HG02571 (cell line): ENCODE results near the gene P2RY10.
"Not testable (repeated sequence)": the region's sequence is repeated elsewhere in the genome, so short reads cannot be mapped to it uniquely, and the experiment has no call there.

Experiments
- ATAC-seq: cut with Tn5 transposase; IDR thresholded peaks from one replicate; pipeline ENCODE4 v1.9.1; 2021; ENCODE audit warnings: mild to moderate bottlenecking, moderate library complexity; ENCODE audit not compliant: unreplicated experiment

P2RY10 gene

GRCh38 chrX:78945186-78945912 is at the start of gene P2RY10:
Gene P2RY10, plus strand, starts transcription at chrX:78945391. Its CDS starts 15,130 bp downstream, at chrX:78960521.
- ATAC-seq, result peak; percentile 77

- ATAC-seq, result no peak
Measured at GRCh38 chrX:78922754-78923153, 22.4 kb upstream of the P2RY10 start.

- peak; percentile 90 for ATAC-seq
Measured at GRCh38 chrX:78923198-78924015, 21.8 kb upstream of the P2RY10 start.

GRCh38 chrX:78931814-78932213 is 13.4 kb upstream of the P2RY10 start:
- ATAC-seq, result no peak

- ATAC-seq, result no peak
Measured at GRCh38 chrX:78934866-78935265, 10.3 kb upstream of the P2RY10 start.

GRCh38 chrX:78944351-78944750 is 840 bp upstream of the P2RY10 start:
- no peak for ATAC-seq

- no peak for ATAC-seq
Measured at GRCh38 chrX:78946178-78946931, 1.2 kb downstream of the P2RY10 start.

- ATAC-seq, result no peak
Measured at GRCh38 chrX:78950009-78950835, 5.0 kb downstream of the P2RY10 start.

- peak; percentile 33 for ATAC-seq
Measured at GRCh38 chrX:78957049-78957767, 12.0 kb downstream of the P2RY10 start.

GRCh38 chrX:78957768-78958130 is 12.6 kb downstream of the P2RY10 start:
- ATAC-seq, result peak; percentile 77

- ATAC-seq, result no peak
Measured at GRCh38 chrX:78958419-78959116, 13.4 kb downstream of the P2RY10 start.

- no peak for ATAC-seq
Measured at GRCh38 chrX:78960888-78961287, 15.7 kb downstream of the P2RY10 start.

GRCh38 chrX:78964598-78964997 is 19.4 kb downstream of the P2RY10 start:
- no peak for ATAC-seq

- ATAC-seq, result peak; percentile 98
Measured at GRCh38 chrX:78979789-78980464, 34.7 kb downstream of the P2RY10 start.

GRCh38 chrX:78989349-78989748 is 44.2 kb downstream of the P2RY10 start:
- ATAC-seq, result no peak

GRCh38 chrX:78997870-78998558 is 52.8 kb downstream of the P2RY10 start:
- ATAC-seq, result no peak

GRCh38 chrX:79007540-79007939 is 62.3 kb downstream of the P2RY10 start:
- ATAC-seq, result not testable (repeated sequence)
